HG02623 (cell line): ENCODE measurements around the gene DDX23.

Experiments used
- ATAC-seq: cut with Tn5 transposase; IDR thresholded peaks from one replicate; pipeline ENCODE4 v1.9.1; 2021; ENCODE audit warnings: moderate library complexity; ENCODE audit not compliant: unreplicated experiment

The DDX23 gene

DNA sequence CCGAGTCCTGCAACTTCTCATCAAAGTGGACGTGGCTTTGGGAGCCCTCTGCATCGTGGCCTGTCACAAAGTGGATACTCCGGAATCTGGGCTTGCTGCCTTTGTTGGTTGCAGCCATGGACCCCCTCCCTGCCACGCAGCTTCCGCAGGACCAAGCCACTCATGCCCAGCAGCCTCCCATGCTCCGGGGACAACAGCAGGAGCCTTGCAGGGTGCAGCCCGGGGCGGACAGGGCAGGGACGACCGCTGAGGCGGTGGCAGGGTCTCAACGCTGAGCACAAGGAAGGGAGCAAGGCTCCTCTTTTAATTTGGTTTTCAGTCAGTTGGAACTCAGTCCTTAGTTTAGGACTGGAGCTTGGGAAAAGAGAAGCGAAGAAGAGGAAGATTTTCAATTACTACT, 51.0 kb downstream of the DDX23 start:
- no peak for ATAC-seq

DNA sequence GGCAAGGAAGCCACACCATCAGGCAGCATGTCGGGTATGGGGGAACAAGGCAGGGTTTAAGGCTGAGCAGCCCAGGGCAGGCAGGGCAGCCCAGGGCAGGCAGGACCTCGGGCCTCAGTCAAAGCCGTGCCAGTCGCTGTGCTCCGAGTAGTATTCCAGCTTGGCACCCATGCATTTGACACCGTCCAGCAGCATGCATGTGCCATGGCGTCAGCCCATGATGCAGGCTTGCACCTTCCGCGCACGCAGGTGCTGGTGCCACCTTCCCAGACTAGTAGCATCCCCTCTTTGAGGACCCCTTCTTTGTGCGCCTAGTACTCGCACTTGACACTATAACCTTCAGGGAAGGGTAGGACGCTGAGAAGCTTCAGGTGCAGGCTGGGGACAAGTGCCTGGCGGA, 51.5 kb downstream of the DDX23 start:
- no peak for ATAC-seq

DNA sequence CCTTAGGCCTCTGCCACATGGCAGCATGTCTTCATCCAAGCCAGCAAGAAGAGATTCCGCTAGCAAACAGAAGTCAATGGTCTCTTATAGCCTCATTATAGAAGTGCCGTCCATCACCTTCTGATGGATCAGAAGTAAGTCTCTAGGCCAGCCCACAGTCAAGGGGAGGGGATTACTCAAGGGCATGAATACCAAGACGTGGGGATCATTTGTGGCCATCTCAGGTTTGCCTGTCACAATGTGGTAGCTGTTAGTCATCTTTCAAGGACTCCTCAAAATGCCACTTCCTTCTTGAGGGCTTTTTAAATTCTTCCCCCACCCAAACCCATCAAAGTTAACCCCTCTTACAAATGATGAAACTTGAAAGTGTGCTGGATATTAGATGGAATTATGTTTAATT, 55.0 kb downstream of the DDX23 start:
- no peak for ATAC-seq

DNA sequence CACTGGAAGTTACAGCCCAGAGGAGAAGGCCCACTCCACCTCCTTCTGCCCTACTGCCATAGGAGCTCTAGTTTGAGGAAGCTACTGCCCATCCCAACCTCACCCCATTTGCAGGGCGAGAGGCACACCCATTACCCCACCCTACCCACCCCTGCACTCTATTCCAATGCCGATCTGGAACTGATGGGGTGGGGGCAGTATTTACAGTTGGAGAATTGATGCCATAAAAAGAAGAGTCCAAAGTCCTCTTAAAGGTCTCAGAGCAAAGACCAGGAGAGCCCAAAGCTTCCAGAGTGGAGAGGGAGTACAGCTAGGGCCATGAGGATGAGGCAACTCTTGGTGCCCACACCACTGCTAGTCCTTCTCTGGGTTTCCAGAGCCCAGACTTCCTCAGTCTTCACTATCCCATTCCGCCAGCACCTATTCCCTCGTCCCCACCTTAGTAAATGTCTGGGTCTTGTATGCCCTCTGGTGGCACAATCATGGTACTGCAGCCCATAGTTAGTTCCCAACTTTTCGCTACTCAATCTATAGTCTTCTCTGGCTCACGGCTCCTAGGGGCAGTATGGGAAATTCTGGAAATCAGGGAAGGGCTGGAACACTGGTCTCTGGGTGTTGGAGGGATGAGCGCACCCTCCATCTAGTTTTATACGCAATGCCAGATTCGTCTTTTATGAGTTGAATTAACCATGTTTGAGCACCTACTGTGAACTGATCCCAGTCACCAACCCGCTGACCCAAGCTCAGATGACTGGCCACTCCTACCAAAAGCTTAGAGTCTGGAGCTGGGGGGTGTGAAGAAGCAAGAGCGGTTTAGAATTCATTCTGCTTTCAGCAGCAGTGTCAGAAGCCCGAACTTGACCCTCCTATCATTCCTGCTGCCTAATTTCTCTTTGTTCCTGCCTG, 56.2 kb downstream of the DDX23 start:
- ATAC-seq: no peak

DNA sequence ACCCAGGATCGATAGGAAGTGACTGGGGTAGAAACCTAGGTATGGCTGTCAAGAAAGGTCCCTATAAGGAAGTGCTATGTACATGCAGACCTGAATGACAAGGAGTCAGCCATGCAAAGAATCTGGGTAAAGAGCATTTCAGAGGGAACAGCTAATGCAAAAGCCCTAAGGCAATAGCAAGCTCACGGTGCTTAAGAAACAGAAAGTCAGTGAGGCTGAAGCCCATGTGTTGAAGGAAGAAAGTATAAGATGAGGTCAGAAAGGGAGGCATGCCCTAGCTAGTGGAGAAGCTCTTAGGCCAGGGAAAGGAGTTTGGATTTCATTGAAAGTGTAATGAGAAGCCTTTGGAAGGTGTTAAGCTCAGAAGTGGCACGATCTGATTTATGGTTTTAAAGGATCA, 57.1 kb downstream of the DDX23 start:
- no peak for ATAC-seq

DNA sequence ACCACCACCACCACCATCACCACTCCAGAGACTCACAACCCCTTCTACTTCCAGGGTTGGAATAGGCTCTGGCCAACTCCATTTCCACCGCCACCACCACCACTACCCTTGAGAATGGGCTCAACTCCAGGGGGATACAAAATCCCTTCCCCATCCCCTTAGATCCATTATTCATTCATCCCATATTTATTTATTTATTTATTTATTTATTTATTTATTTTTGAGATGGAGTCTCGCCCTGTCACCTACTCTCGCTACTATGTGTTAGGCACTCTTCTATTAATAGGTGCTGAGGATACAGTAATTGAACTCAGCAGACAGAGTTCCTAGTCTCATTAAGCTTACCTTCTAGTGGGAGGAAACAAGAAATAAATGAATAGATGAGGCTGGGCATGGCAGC, 58.3 kb downstream of the DDX23 start:
- ATAC-seq: no peak

DNA sequence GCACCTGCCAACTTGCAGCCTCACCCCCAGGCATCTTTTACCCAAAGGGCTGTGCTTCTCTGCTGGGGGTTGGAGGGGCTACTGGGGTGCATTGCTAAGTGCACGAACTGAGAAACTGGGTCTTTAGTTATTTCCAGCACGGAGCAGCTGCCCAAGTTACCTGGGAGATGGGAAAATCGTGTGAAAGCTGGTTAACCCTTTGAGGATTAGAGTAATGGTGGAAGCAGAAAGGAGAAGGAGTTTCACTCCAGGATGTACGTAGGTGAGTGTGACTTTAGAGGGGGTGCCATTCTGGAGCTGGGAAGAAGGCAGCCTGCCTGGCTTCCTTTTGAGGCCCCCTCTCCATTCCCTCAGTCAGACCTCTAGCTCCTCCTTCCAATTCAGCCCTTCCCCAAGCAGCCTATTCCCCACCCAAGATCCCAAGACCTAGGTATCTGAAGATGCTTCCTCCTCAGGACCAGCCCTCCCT, 62.1 kb downstream of the DDX23 start:
- no peak for ATAC-seq

DNA sequence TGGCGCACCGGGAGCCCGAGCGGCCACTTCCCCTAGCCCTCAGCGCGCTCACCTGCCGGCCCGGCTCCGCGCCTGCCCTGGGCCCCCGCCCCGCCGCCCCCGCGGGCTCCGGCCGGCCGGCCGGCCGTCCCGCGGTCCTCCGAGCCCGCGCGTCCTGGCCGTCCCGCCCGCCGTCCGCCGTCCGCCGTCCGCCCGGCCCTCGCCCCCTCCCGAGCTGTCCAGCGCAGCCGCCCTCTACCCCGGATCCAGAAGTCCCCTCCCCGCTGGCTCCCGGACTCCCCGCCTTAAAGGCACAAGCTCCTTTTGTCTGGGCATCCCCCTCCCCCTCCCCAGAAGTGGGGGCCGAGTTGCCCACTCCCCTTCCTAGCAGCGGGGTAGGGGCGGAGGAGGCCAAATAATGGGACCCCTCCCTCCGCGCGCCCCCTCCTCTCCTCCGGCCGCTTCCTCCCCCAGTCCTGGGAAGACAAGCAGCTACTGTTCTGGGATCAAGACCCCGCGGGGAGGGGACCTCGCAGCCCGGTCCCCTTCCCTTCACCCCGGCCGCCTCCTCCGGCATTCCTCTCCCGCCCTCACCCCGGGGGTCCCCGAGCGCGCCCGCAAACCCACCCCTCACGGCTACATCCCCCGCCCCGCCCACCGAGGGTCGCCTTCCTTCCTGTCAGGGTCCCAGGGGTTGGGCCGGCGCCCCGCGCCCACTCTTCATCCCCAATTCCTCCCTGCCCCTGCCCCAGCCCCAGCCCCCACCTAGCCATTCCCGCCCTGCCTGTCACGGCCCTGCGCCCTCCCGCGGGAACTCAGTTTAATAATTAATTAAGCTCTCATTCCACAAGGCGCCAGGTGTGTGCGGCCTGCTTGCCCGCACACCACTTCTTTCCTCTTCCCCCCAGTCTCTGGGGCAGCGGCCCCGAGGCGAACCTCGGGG, 62.8 kb downstream of the DDX23 start, which contains the start of gene ADCY6:
Gene ADCY6, minus strand, starts transcription at position 236 of the 922 bp plus-strand sequence. CDS start 5,655 bp downstream, outside the sequence.
- no peak for ATAC-seq

DNA sequence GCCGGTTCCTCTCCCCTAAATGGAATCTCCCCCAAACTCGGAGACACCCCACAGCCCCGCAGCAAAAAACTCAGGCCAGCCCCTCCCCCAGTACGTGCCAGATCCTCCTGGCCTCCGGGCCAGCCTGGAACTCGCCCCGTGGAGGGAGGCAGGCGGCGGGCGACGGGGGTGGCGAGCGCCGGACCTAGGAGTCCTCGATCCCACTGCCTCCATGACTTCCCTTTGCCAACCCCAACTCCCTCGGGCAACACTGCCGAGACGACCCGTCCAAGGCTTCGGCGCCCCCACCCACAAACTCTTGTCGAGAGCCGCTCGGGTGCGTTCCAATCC, 63.5 kb downstream of the DDX23 start:
- ATAC-seq: no peak

DNA sequence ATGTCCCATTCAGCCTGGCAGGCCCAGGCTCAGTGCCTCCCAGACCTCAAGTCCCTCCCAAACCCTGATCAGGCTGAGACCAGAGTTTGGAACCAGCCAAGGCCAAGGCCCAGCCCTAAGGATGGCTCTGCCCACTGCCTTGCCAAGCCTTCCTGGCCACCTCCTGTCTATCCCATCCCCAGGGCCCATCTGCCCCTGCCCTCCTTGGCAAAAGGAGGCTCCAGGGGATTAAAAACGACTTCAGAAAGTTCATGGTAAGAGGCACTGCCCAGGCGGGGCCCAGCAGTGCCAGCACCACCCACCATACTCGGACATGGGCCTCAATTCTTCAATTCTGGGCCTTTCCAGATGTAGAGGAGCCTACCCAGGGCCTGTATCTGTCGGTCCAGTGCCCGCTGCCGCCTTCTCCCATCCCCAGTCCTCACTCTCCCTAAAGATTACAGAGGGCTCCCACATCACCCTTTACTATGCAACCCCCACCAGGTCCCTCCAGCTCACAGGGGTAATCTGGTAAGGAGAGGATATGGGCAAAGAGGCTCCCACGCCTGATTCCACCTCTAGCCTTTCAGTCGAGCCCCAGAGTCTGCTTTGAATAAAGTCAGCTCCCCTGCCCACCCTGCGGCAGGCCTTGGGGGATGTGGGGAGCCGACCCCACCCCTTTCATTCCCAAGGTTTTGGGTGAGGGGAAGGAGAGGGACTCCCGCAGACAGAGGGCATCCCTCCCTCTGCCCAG, 64.0 kb downstream of the DDX23 start:
- ATAC-seq: no peak

DNA sequence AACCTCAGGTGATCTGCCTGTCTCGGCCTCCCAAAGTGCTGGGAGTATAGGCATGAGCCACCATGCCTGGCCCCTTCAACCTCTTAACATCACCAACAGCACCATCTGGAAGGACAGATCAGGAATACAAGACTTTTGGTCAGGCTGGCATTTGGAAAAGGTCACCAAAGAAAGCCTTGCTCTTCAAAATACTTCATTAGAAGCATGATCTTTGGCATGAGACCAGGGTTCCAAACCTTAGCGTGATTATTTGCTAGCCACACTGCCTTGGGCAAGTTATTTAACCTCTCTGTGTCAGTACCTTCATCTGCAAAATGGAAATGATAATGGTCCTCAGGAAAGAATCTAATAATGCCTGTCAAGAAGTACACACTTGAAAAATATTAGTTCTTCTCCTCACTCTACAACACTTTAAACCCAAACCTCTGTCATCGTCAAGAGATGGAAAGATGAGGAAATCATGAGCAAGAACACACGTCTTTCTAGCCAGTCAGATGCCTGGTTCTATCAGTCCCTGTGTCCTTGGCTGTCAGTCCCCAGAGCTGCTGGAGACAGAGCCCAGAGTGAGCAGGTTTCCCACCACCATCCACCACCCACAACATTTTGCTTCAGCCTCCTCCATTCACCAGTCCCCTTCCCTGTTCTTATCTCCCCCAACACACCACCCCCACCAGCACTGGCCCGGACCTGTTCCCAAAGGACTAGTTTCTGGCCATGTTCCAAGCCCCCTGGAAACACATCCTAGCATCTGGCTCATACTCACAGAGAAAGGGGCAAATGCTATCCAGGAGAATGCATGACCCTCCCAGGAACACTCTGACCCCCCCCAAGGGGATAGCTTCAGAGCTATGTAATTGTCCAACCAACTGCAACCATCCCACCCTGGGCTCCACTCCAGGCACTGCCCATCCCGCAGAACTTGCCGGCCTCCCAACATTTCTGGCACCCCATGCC, 65.1 kb downstream of the DDX23 start:
- no peak for ATAC-seq

DNA sequence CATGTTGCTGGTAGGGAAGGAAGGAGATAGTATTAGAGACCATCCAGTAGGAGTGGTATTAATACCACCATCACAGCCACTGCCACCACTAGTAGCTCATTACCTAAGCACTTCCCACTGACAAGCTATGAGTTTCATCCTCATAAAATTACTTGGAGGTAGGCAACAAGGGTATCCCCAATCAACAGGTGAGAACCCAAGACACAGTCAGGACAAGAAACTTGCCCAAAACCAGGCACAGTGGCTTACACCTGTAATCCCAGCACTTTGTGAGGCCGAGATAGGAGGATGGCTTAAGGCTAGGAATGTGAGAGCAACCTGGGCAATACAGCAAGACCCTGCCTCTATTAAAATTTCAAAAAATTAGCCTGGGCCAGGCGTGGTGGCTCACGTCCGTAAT, 68.5 kb downstream of the DDX23 start:
- no peak for ATAC-seq

DNA sequence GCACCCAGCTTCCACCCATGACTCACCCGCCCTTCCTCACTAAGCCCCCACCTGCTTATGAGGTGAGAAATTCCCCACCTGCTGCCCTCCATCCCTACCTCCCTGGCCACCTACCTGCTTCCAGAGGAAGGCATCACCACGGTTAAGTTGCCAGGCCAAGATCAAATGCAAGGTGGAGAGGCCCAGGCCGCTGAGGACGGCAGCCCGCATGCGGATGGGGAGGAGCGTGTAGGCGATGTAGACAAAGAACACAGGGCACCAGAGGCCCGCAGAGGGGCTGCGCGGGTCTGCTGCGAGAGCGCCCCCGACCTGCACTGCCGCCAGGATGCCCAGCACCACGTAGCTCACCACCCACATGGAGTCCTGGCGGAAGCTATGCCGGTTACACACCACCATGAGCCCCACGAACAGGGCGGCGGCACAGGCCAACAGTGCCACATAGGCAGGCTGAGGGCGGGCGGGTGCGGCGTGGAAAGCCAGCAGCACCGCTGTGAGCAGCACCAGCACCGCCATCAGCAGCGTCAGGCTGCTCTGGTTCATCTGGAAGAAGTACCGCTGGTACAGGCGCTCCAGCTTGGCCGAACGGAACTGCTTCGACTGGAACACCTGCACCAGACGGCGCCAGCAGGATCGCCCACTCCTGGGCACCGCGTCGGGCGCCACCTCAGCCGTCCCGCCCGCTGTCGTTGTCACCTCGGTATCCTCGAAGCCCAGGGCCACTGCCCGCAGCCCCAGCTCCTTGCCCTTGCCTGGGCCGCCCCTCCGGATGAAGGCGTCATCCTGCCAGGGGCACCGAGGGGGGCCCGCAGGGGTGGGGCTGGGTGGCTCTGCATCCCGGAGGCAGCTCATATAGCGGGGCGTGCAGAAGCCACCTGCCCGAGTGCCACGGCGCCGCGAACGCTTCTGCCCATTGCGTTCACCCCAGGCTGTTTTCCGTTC, 69.2 kb downstream of the DDX23 start:
- no peak for ATAC-seq

DNA sequence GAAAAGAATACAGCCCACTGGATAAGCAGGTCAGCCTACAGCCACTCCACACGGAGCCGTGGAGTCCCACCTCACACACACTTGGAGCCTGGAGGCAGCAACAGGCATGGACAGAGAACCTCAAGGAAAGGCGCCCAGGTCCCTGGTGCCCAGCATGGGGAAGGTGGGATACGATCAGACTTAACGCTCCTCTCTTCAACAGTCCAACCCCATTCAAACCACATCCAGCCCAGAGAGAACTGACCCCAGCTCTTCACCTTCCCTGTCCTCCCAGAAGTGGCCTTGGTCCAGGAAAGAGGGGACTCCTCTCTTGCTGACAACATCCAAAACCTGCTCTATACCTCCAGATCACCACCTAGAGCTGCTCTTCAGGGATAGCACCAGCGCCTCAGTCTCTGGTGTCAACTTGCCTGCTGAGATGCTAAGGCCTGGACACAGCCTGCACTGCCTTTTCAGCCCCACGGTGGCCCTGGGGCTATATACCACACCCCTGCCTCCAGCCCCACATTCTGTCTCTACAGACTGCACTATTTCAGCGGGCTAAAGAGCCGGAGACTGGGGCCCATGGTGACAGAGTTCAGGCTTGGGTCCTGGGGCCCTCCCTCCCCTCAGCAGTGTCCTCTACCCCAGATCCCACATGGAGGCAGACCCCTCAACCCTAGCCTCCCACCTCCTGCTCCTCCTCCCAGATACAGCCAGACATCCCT, 70.1 kb downstream of the DDX23 start:
- no peak for ATAC-seq

DNA sequence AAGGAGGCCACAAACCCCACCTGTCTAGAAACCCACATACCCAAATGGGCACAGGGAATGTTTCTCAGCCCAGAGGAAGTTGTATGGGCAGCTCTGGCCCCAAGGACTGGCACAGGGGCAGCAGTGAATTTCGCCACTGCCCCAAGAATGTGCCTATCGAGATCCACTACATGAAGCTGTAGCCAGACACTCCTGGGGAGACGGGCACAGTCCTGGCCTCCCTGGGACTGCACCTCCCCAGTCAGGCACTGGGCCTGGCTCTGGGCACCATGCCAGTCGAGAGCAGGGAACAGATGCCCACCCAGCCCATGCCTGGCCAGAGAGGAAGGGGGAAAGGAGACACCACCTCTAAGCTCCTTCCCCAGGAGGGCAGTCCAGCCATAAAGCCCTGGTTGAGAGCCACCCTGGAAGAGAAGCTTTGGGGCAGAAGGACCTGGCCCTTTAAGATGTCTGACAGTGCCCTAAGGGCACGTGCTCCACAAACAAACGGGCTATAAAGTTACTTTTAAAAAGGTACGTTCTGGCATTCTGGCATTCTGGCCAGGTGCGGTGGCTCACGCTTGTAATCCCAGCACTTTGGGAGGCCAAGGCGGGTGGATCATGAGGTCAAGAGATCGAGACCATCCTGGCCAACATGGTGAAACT, 71.5 kb downstream of the DDX23 start:
- ATAC-seq: no peak

DNA sequence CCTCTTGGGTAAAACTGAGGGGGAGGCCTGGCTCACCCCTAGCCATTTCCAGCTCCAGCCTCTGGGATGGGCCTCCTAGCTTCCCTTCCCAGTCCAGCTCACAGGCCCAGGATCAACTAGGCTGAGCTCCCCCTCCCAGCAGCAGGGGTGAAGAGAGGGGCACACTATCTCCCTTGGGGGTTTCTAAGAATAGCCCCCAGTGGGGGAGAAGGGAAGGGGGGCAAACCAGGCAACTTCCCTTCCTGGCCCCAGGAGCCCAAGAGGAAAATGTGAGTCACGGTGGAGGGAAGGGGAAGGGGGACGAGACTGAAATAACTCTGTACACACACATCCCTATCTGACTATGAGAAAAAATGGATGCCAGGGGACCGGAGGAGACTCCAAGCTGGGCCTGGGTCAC, 72.1 kb downstream of the DDX23 start:
- ATAC-seq: no peak
